Neural progenitor cell (in vitro differentiated cells): Measurements from ENCODE around the gene XKR8. TPM values are rescaled to one million over a fixed set of nuclear protein-coding genes. Genes with fewer than 3 reads are reported as not detected.

Source experiments
- DNase-seq: peaks from one replicate; pipeline ENCODE4 v3.0.0-alpha.2; 2016; ENCODE audit warnings: low spot score
- H2AFZ ChIP-seq: fragments of 200-600 bp; sonication (generic); replicated peaks from 2 replicates; pipeline ENCODE4 v1.6.1; 2016; ENCODE audit warnings: antibody characterized with exemption
- H3F3A ChIP-seq: fragments of 200-600 bp; sonication (generic); 2 replicates; pipeline ENCODE4 v1.6.1; 2016; ENCODE audit warnings: antibody characterized with exemption, low read depth
- H3K27ac ChIP-seq: fragments of 200-600 bp; sonication (generic); 2 replicates; pipeline ENCODE4 v1.5.1; 2016; ENCODE audit warnings: mild to moderate bottlenecking
- H3K27me3 ChIP-seq: fragments of 200-600 bp; sonication (generic); 2 replicates; pipeline ENCODE4 v1.6.1; 2016; ENCODE audit warnings: mild to moderate bottlenecking, moderate library complexity
- H3K36me3 ChIP-seq: fragments of 200-600 bp; sonication (generic); 2 replicates; pipeline ENCODE4 v1.5.1; 2016
- H3K4me1 ChIP-seq: fragments of 200-600 bp; sonication (generic); 2 replicates; pipeline ENCODE4 v1.6.1; 2016; ENCODE audit warnings: mixed run types
- H3K4me2 ChIP-seq: fragments of 200-600 bp; sonication (generic); 2 replicates; pipeline ENCODE4 v1.6.1; 2016
- H3K4me3 ChIP-seq: fragments of 200-600 bp; sonication (generic); 2 replicates; pipeline ENCODE4 v1.5.1; 2016
- H3K79me2 ChIP-seq: fragments of 200-600 bp; sonication (generic); 2 replicates; pipeline ENCODE4 v1.6.1; 2016; ENCODE audit warnings: low read depth
- H3K9ac ChIP-seq: fragments of 200-600 bp; sonication (generic); 2 replicates; pipeline ENCODE4 v1.6.1; 2016
- H3K9me3 ChIP-seq: fragments of 200-600 bp; sonication (generic); 2 replicates; pipeline ENCODE4 v1.5.1; 2016; ENCODE audit warnings: low read depth
- H4K20me1 ChIP-seq: fragments of 200-600 bp; sonication (generic); 2 replicates; pipeline ENCODE4 v1.6.1; 2016; ENCODE audit warnings: low read depth
- H3K27ac Mint-ChIP-seq: 3 replicates; pipeline ENCODE4 v1.8.0; 2021; ENCODE audit warnings: mixed read lengths
- H3K27me3 Mint-ChIP-seq: 2 replicates; pipeline ENCODE4 v1.8.0; 2022; ENCODE audit warnings: low read depth, mild to moderate bottlenecking, inconsistent platforms, moderate library complexity, mixed read lengths; ENCODE audit not compliant: insufficient read depth
- H3K36me3 Mint-ChIP-seq: 3 replicates; pipeline ENCODE4 v1.8.0; 2021; ENCODE audit warnings: mixed read lengths
- H3K4me1 Mint-ChIP-seq: 3 replicates; pipeline ENCODE4 v1.8.0; 2021; ENCODE audit warnings: mixed read lengths
- H3K4me3 Mint-ChIP-seq: 3 replicates; pipeline ENCODE4 v1.8.0; 2021; ENCODE audit warnings: mild to moderate bottlenecking, moderate library complexity, mixed read lengths
- H3K9me3 Mint-ChIP-seq: 3 replicates; pipeline ENCODE4 v1.8.0; 2020; ENCODE audit warnings: mixed read lengths
- CTCF ChIP-seq: fragments of 200-600 bp; sonication (generic); IDR thresholded peaks from 2 replicates; pipeline ENCODE4 v1.5.1; 2017; ENCODE audit warnings: antibody characterized with exemption, mild to moderate bottlenecking
- EZH2 ChIP-seq: fragments of 200-600 bp; sonication (generic); IDR thresholded peaks from 2 replicates; pipeline ENCODE4 v1.6.1; 2017; ENCODE audit warnings: antibody characterized with exemption, mild to moderate bottlenecking, moderate library complexity
- EZH2phosphoT487 ChIP-seq: fragments of 200-600 bp; sonication (generic); IDR thresholded peaks from 2 replicates; pipeline ENCODE4 v1.6.1; 2017; ENCODE audit warnings: antibody characterized with exemption
- total RNA-seq: library from RNA; depleted of rRNA; stranded (reverse); fragments of >200 nt; gene quantifications from 2 replicates; pipeline ENCODE4 v1.2.3, GENCODE V29; 2015; ENCODE audit warnings: low replicate concordance

Gene XKR8
- total RNA-seq, 1 donor from 2014 or later = 4.3 TPM

DNA sequence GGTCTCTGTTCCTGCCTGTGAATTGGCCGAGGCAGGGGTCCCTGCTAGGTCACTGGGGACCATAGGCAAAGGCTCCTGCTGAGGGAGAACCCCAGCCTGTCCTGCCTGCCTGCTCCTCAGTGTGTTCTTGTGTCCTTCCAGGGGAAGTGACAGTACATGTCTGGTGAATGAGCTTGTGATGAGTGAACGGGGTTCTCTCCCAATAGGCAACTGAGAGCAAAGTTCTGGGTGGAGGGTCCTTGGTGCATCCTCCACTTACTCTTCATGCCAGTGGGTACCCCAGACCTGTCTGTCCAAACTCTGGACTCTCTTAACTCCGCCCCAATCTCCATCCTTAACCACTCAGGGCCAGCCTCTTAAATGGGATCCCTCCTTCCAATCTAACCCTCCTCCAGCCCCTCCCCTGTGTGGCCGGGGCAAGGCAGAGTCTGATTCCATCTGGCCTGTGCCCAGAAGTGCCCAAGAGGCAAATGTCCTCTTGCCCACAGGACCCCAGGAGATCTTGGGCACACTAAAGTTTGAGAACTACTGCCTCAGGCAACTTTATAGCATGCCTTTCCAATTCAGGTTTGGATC is 2.0 kb downstream of the XKR8 start:
- Histone ChIP-seq H3K79me2 (no peaks in the 10 kb centered on the region), H3K27ac (no peak overlapping the region), H3K4me1 (no peaks in the 10 kb centered on the region), H3K4me3 (no peak overlapping the region), H2AFZ (no peak overlapping the region), H3K9me3 (no peaks in the 10 kb centered on the region), H3K36me3 (no peaks in the 10 kb centered on the region), H3K27me3 (no peaks in the 10 kb centered on the region), H3K4me2 (peak overlapping the region; percentile 85), H3K9ac (no peak overlapping the region), H3F3A (peaks cover 28% of the 10 kb centered on the region), H4K20me1 (peaks cover 13% of the 10 kb centered on the region)
- Mint-ChIP-seq H3K4me1 (peaks cover 15% of the 10 kb centered on the region), H3K27me3 (peaks cover 5% of the 10 kb centered on the region), H3K9me3 (no peaks in the 10 kb centered on the region), H3K27ac (no peak overlapping the region), H3K36me3 (peaks cover 2% of the 10 kb centered on the region), H3K4me3 (peak overlapping the region; percentile 78)
- TF ChIP-seq CTCF (no peak), EZH2 (no peak), EZH2phosphoT487 (no peak)
- DNase-seq = no peak

- peaks cover 3% of the 10 kb centered on the region for H3K27me3 Mint-ChIP-seq
- no peak overlapping the region for H3K4me3 Mint-ChIP-seq
- Histone ChIP-seq H3K27ac (no peak overlapping the region), H3K27me3 (no peaks in the 10 kb centered on the region), H3K9me3 (no peaks in the 10 kb centered on the region), H3K79me2 (no peaks in the 10 kb centered on the region), H3K9ac (no peak overlapping the region), H3F3A (peaks cover 27% of the 10 kb centered on the region), H3K4me2 (no peak overlapping the region), H3K4me3 (no peak overlapping the region), H3K4me1 (no peaks in the 10 kb centered on the region), H3K36me3 (no peaks in the 10 kb centered on the region), H2AFZ (no peak overlapping the region), H4K20me1 (peaks cover 13% of the 10 kb centered on the region)
- no peak for DNase-seq
- TF ChIP-seq CTCF (no peak), EZH2phosphoT487 (no peak), EZH2 (no peak)
- peaks cover 8% of the 10 kb centered on the region for H3K36me3 Mint-ChIP-seq
- peaks cover 15% of the 10 kb centered on the region for H3K4me1 Mint-ChIP-seq
- H3K9me3 Mint-ChIP-seq = no peaks in the 10 kb centered on the region
- H3K27ac Mint-ChIP-seq = peak overlapping the region; percentile 51
Observed at GRCh38 chr1:27963393-27963792, 3.6 kb downstream of the XKR8 start.

GRCh38 chr1:27966402-27967105 is 6.8 kb downstream of the XKR8 start:
- peaks cover 6% of the 10 kb centered on the region for H4K20me1 ChIP-seq
- no peaks in the 10 kb centered on the region for H3F3A ChIP-seq
- no peaks in the 10 kb centered on the region for H3K27me3 ChIP-seq
- no peaks in the 10 kb centered on the region for H3K36me3 ChIP-seq
- H3K4me3 ChIP-seq = no peak overlapping the region
- Mint-ChIP-seq H3K9me3 (no peaks in the 10 kb centered on the region), H3K27me3 (no peaks in the 10 kb centered on the region), H3K27ac (no peak overlapping the region), H3K4me1 (peaks cover 2% of the 10 kb centered on the region), H3K4me3 (no peak overlapping the region), H3K36me3 (peaks cover 9% of the 10 kb centered on the region)
- no peak overlapping the region for H2AFZ ChIP-seq
- H3K4me2 ChIP-seq = no peak overlapping the region
- H3K9me3 ChIP-seq = no peaks in the 10 kb centered on the region
- H3K9ac ChIP-seq = no peak overlapping the region
- H3K79me2 ChIP-seq = no peaks in the 10 kb centered on the region
- no peak for DNase-seq
- no peak for TF ChIP-seq CTCF
- TF ChIP-seq EZH2 = no peak
- TF ChIP-seq EZH2phosphoT487 = no peak
- no peak overlapping the region for H3K27ac ChIP-seq
- no peaks in the 10 kb centered on the region for H3K4me1 ChIP-seq
